Lower leg skin (tissue), 3 donors: ENCODE data around the gene TRMU.

Source experiments
- CTCF ChIP-seq, 3 donors: fragments of 450-650 bp; IDR thresholded peaks; one replicate each; pipeline ENCODE4 v1.5.1; 2016; ENCODE audit warnings: antibody characterized with exemption in 3 of 3, mild to moderate bottlenecking in 3 of 3, moderate library complexity in 2 of 3
- POLR2A ChIP-seq, 2 donors: fragments of 450-650 bp; IDR thresholded peaks; one replicate each; pipeline ENCODE4 v1.6.1; 2016 to 2017; ENCODE audit warnings: antibody characterized with exemption in 2 of 2, mild to moderate bottlenecking in 1 of 2, moderate library complexity in 1 of 2

- TF ChIP-seq CTCF (IDR thresholded peaks at IDR 0.05) = no peak
- no peak for TF ChIP-seq POLR2A (IDR thresholded peaks at IDR 0.05)
These were observed 38.2 kb upstream of the TRMU start for GRCh38 chr22:46297151-46297812.
